ENCODE data around the gene AUNIP.

- no peak for TF ChIP-seq CTCF (IDR thresholded peaks at IDR 0.05; ENCODE audit: insufficient read depth, low read length)
- no peak for TF ChIP-seq POLR2AphosphoS5 (IDR thresholded peaks at IDR 0.05; ENCODE audit: low read depth)
- TF ChIP-seq REST (IDR thresholded peaks at IDR 0.05; ENCODE audit: insufficient replicate concordance, low read depth) = no peak
- no peak for TF ChIP-seq GABPA (IDR thresholded peaks at IDR 0.05; ENCODE audit: low read depth)
Measured at GRCh38 chr1:25875856-25876692, 16.8 kb upstream of the AUNIP start.
